Measurements from ENCODE around the gene PHF24.

PHF24 gene

GRCh38 chr9:34983209-34983608, 25.1 kb downstream of the PHF24 start:
- DNase-seq (ENCODE audit: low spot score): no peak

DNA sequence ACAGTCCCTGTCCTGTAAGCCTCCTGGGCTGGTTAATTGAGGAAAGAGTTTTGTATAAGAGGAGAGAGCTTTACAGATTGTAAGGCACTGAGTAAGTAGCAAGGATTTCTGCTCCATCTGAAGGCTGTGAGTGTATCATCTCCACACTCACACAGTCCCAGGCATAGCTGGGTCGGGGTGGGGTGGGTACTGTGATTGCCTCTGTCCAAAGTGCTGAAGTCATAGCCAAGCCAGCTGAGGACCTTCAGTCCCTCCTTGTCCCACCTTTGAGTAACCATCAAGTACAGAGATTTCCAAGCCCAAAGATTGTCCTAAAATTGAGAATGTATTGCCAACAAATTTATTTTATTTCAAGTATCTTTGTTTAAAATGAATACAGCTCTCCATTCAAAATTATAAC, 26.0 kb downstream of the PHF24 start:
- no peak for DNase-seq (ENCODE audit: low spot score)

DNA sequence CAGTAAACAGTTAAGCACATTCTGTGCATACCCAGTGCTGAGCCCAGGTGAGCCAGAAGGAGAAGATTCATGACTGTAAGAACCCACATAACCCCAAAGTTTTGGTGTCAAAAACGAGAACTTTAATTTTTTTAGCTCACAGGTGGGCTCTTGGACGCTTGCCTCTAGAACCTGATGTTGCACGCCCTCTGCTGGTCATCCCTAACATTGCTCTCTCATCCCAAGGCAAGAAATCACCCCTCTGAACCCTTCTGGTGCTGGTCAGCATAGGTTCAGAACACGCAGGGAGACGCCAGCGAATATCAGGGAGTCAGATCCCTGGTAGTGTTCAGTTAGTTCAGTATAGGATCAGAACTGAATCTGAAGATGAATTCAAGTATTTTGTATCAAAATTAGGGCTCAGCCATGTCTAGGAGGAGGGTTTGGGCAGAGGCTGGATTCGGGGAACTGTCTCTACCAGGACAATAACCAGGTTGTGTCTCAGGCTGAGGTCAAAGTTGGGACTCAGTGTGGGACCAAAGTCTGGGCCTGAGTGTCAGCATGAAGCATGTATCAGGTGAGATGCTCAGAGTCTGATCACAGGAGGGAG, 27.3 kb downstream of the PHF24 start:
- peak; percentile 60 for DNase-seq (ENCODE audit: low spot score)

DNA sequence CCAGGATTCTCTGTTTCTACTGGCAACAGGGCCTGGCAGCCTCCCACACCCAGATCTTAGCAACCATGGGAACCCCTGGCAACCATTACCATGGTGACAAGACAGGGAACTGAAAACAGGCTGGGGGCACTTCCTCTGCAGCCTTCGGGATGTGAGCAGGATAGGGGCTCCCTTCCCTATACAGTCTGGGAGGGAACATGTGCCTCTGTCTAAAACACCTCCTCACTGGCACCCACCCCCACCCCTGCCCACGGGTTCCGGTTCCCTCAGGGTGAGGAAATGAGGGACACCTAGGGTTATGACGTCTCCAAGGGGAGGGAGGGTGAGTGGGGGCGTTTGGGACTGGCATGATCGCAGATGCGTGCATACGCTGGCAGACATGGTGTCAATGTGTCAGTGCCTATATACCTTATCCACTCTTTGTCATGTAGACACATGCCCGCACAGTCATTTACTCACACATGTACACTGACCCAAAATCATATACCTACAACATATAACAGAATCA, 28.5 kb downstream of the PHF24 start:
- DNase-seq (ENCODE audit: low spot score): peak; percentile 48

- no peak for DNase-seq (ENCODE audit: low spot score)
Measured at GRCh38 chr9:34987160-34987901, 29.2 kb downstream of the PHF24 start.

DNA sequence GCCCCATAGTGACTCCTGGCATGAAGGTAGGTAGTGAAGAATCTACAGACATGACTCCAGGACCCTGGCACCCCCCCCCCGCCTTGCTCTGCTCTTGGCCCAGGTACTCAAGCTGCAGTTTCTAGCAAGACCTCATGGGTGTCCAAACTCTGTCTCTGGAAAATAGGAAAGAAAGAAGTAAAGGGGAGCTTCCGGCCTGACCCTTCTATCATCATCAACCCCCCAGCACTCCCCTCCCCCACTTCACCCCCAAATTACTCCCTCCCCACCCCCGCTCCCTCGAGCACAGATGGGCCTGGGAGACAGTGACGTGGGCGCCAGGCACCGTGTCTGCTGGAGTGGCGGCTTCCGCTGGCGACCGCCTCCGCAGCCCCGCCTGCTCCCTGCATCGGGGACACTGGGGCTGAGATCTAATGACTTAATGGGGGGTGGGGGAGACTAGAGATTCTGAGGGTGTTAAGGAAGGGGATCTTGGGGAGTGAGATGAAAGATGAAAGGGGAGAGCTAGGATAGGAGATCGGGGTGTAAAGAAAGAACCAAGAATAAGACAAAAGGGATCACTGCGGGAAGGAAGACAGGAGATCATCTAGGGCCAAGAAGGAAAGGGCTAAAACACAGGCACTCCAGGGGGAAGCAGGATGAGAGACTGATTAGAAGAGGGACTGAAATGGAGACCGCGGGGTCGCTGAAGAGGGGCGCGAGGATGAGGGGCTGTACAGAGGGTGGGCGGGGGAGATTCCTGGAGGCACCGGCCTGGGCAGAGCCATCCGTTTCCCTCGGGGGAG, 30.3 kb downstream of the PHF24 start:
- DNase-seq (ENCODE audit: low spot score): no peak

GRCh38 chr9:34989003-34989945, 31.2 kb downstream of the PHF24 start, which contains the start of gene DNAJB5:
TSS of gene DNAJB5 (plus strand) at chr9:34989745. CDS start at chr9:34990631, 886 bp downstream.
- peak; percentile 98 for DNase-seq (ENCODE audit: low spot score)

GRCh38 chr9:34989946-34990635, 32.0 kb downstream of the PHF24 start:
- DNase-seq (ENCODE audit: low spot score): no peak

- DNase-seq (ENCODE audit: low spot score): no peak
Measured at GRCh38 chr9:34990908-34991606, 33.0 kb downstream of the PHF24 start.

- DNase-seq (ENCODE audit: low spot score): no peak
Measured at GRCh38 chr9:34991607-34992375, 33.7 kb downstream of the PHF24 start.

GRCh38 chr9:34992376-34992951, 34.4 kb downstream of the PHF24 start:
- peak; percentile 41 for DNase-seq (ENCODE audit: low spot score)

GRCh38 chr9:34993502-34994259, 35.6 kb downstream of the PHF24 start:
- no peak for DNase-seq (ENCODE audit: low spot score)

- DNase-seq (ENCODE audit: low spot score): no peak
Measured at GRCh38 chr9:34994260-34994899, 36.3 kb downstream of the PHF24 start.

DNA sequence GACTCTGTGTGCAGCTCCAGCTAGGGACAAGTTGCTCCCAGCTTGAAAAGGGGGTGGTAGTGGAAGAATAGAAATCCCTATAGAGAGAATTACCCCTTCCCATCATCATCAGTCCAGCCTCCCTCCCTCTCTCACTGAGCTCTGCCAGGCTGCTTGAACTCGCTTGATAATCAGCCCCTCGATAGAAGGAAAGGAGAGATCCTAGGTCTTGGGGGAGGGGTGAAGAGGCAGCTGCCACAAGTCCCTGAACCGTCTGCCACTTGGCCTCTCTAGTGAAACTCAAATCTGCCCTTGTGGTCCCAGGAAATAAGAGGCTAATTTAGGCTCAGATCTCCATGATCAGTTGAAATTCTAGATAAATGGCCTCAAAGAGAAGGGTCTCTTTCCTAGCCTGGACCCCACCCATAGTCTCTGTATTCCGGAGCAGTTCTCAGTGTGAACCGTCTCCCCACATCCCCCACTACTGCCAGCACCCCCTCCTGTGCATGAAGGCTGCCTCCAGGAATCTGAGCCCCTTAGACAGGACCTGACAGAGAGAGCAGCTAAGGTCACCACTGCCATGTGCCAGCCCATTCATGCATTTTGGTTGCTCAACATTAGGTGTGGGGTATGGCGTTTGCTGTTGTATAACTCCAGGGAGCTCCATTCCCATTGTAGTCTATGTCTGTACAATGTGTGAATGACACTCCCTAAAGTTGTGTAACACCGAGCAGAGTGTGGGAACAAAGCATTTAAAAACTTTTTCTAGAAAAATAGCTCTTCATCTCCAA, 37.0 kb downstream of the PHF24 start:
- DNase-seq (ENCODE audit: low spot score): no peak

GRCh38 chr9:34995670-34996060, 37.6 kb downstream of the PHF24 start:
- no peak for DNase-seq (ENCODE audit: low spot score)

- DNase-seq (ENCODE audit: low spot score): no peak
Measured at GRCh38 chr9:34996181-34996904, 38.3 kb downstream of the PHF24 start.

DNA sequence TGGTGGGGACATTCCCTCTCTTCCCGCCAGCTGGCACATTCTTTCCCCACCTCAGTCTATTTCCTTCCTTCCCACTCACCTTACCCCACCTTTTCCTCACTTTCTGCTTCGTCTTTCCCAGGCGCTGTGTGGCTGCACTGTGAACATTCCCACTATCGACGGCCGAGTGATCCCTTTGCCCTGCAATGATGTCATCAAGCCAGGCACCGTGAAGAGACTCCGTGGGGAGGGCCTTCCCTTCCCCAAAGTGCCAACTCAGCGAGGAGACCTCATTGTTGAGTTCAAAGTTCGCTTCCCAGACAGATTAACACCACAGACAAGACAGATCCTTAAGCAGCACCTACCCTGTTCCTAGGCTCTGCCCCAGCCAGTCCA, 38.8 kb downstream of the PHF24 start:
- DNase-seq (ENCODE audit: low spot score): no peak
